Heart left ventricle (tissue), 16 donors: Measurements from ENCODE around the gene METTL22. TPM values are rescaled to one million over a fixed set of nuclear protein-coding genes. Genes with fewer than 3 reads are reported as not detected.

Experiments
- ATAC-seq, 4 donors: fragments of 200-7000 bp; cut with Tn5 transposase; one replicate each; pipeline ENCODE4 v1.9.1; 2020 to 2022; ENCODE audit warnings: moderate library complexity in 4 of 4, mild to moderate bottlenecking in 3 of 4, moderate number of reproducible peaks in 1 of 4
- DNase-seq, 5 donors: peaks; one replicate each; pipeline ENCODE4 v3.0.0-alpha.2; 2020
- H3K27ac ChIP-seq, 12 donors: fragments of 200-600 bp; sonication (generic) in 4 of 12; one replicate each; pipeline versions ENCODE4 v1.5.0 to v1.8.0; 2016 to 2022; ENCODE audit warnings: mild to moderate bottlenecking in 2 of 12
- H3K27me3 ChIP-seq, 9 donors: fragments of 200-600 bp; sonication (generic) in 2 of 9; one replicate each; pipeline versions ENCODE4 v1.5.1 to v1.8.0; 2016 to 2022; ENCODE audit warnings: mild to moderate bottlenecking in 3 of 9
- H3K36me3 ChIP-seq, 9 donors: fragments of 200-600 bp; sonication (generic) in 2 of 9; one replicate each; pipeline versions ENCODE4 v1.5.0 to v1.8.0; 2018 to 2022; ENCODE audit warnings: mild to moderate bottlenecking in 2 of 9
- H3K4me1 ChIP-seq, 12 donors: fragments of 200-600 bp; sonication (generic) in 4 of 12; one replicate each; pipeline versions ENCODE4 v1.5.0 to v1.8.0; 2016 to 2022; ENCODE audit warnings: mild to moderate bottlenecking in 3 of 12
- H3K4me3 ChIP-seq, 12 donors: fragments of 200-600 bp; sonication (generic) in 4 of 12; one replicate each; pipeline versions ENCODE4 v1.5.0 to v1.8.0; 2017 to 2022; ENCODE audit warnings: mild to moderate bottlenecking in 9 of 12, moderate library complexity in 4 of 12
- H3K9me3 ChIP-seq, 12 donors: fragments of 200-600 bp; sonication (generic) in 4 of 12; one replicate each; pipeline versions ENCODE4 v1.5.0 to v1.8.0; 2016 to 2022; ENCODE audit warnings: mild to moderate bottlenecking in 1 of 12
- CTCF ChIP-seq, 12 donors: fragments of 200-600 bp; sonication (generic) in 4 of 12; IDR thresholded peaks; one replicate each; pipeline versions ENCODE4 v1.5.0 to v1.8.0; 2018 to 2022; ENCODE audit warnings: antibody characterized with exemption in 12 of 12, mild to moderate bottlenecking in 5 of 12
- POLR2A ChIP-seq, 2 donors: fragments of 450-650 bp; IDR thresholded peaks; one replicate each; pipeline ENCODE4 v1.6.1; 2017; ENCODE audit warnings: antibody characterized with exemption in 2 of 2, mild to moderate bottlenecking in 2 of 2, moderate library complexity in 2 of 2
- WGBS, 4 donors: extraction: QIAGEN DNeasy Blood & Tissue Kit in 2 of 4; methylation state at CpG; one replicate each; pipeline versions ENCODE4 v1.1.5 to v1.1.7; 2013 to 2018; 5-methylcytosine and 5-hydroxymethylcytosine counted together
- intact Hi-C, 10 donors: fragments of 100-400 bp; cut with DNase I; formaldehyde crosslinking; loops; one replicate each; pipeline versions ENCODE4 v1.11.1 to v1.14.2; 2022
- polyA plus RNA-seq, 2 donors: library from polyadenylated mRNA; stranded (reverse); fragments of 200-250 nt; gene quantifications; one replicate each; pipeline ENCODE4 v1.2.3, GENCODE V29; 2013
- total RNA-seq, 9 donors: library from RNA; depleted of rRNA in 2 of 9; stranded (reverse); fragments of >200 nt in 2 of 9; fragmentation: NEBNext Ultra II Directional in 3 of 9; extraction: Animal tissue kit (Norgen Biotek cat#: 25700) in 3 of 9; gene quantifications; one replicate each; pipeline versions ENCODE4 v1.1.0 to v1.2.4, GENCODE V29; 2016 to 2023
- donor health status: ischemic (EF 13 %, LVEDD 7.1; RV severe dilation, severe dysfunction).
- donor health status: healthy with polysubstance abuse.
- donor health status: DM: no; HTN: yes; CAD: no.
- donor health status: DM: no; HTN: no; CAD: no.
- donor health status: ischemic (EF 25% LVEDD 6.9; RV normal size, moderate dysfunction).
- donor health status: ischemic (EF 25% LVEDD 5.7; RV mildly dilated, moderate dysfunction).
- donor health status: healthy.
- donor health status: DM: yes; HTN: yes; CAD: no.
- donor health status: ischemic (EF 35%, LVEDD 5.7; RV mildly dilated, moderate dysfunction).
- donor health status: nonischemic (EF 11% LVEDD 7.7; RV severe dilation, severe dysfunction).
- donor health status: DM: yes; HTN: yes; CAD: no.
- donor health status: PGD.
- donor health status: ischemic (EF 29% LVEDD 5.4; RV normal size, mild dysfunction).
- donor health status: nonischemic (EF 23%, LVEDD 6.1; RV moderate dilation, normal function).

METTL22 gene
- total and polyA plus RNA-seq, 11 donors, result 15.3 to 80.3 (median 34.0) TPM

- intact Hi-C loops, result no loop called here
- no peak for ATAC-seq
- no peak for TF ChIP-seq CTCF (IDR thresholded peaks at IDR 0.05)
- TF ChIP-seq POLR2A (IDR thresholded peaks at IDR 0.05), result no peak
Observed at GRCh38 chr16:8614435-8615029, 7.0 kb upstream of the METTL22 start.

GRCh38 chr16:8619671-8620370, 1.7 kb upstream of the METTL22 start:
- intact Hi-C loops, result loop anchor here in 3 of 10 donors (1.0 to 5.0 kb wide), 4 partner anchors 13 to 342 kb away; partner anchors contain the start of genes ABAT (in 1 of the 3) and USP7 (in 1 of the 3)
- no peak for TF ChIP-seq POLR2A (IDR thresholded peaks at IDR 0.05)
- TF ChIP-seq CTCF (IDR thresholded peaks at IDR 0.05), result no peak
- Histone ChIP-seq H3K9me3 (no peaks in the 10 kb centered on the region), H3K27me3 (peaks cover 0 to 5% (median 0%) of the 10 kb centered on the region in 9 donors), H3K36me3 (peaks cover 0 to 7% (median 0%) of the 10 kb centered on the region in 9 donors), H3K4me3 (no peak overlapping the region), H3K4me1 (peaks cover 0 to 22% (median 16%) of the 10 kb centered on the region in 12 donors), H3K27ac (no peak overlapping the region)
- DNase-seq, result no peak
- no peak for ATAC-seq
- WGBS, 4 donors, result 66 to 76% (median 71%) methylated on average over 5 of the region's 5 CpGs

More at GRCh38 chr16:8614435-8615029, 7.0 kb upstream of the METTL22 start:
- WGBS, 4 donors, result 60 to 68% (median 63%) methylated on average over 9 of the region's 9 CpGs
- Histone ChIP-seq H3K4me3 (no peak overlapping the region), H3K9me3 (no peaks in the 10 kb centered on the region), H3K27me3 (peaks cover 0 to 19% (median 0%) of the 10 kb centered on the region in 9 donors), H3K27ac (no peak overlapping the region), H3K36me3 (no peaks in the 10 kb centered on the region), H3K4me1 (no peaks in the 10 kb centered on the region)
- no peak for DNase-seq

- H3K4me1 ChIP-seq, result peaks cover 0 to 22% (median 16%) of the 10 kb centered on the region in 12 donors
- DNase-seq (no peak), ATAC-seq (no peak)
- WGBS, 4 donors, result 74 to 84% (median 78%) methylated on average over 6 of the region's 6 CpGs
- no peak overlapping the region for H3K27ac ChIP-seq
- H3K4me3 ChIP-seq, result no peak overlapping the region
- H3K9me3 ChIP-seq, result no peaks in the 10 kb centered on the region
- intact Hi-C loops, result loop anchor here in 3 of 10 donors (1.0 to 5.0 kb wide), 4 partner anchors 13 to 342 kb away; partner anchors contain the start of genes ABAT (in 1 of the 3) and USP7 (in 1 of the 3)
- peaks cover 0 to 5% (median 0%) of the 10 kb centered on the region in 9 donors for H3K27me3 ChIP-seq
- peaks cover 0 to 11% (median 3%) of the 10 kb centered on the region in 9 donors for H3K36me3 ChIP-seq
- no peak for TF ChIP-seq POLR2A (IDR thresholded peaks at IDR 0.05)
- no peak for TF ChIP-seq CTCF (IDR thresholded peaks at IDR 0.05)
Observed at GRCh38 chr16:8620535-8620934, 963 bp upstream of the METTL22 start.

- H3K9me3 ChIP-seq, result no peaks in the 10 kb centered on the region
- DNase-seq (no peak), ATAC-seq (no peak)
- peaks cover 0 to under 1% (median 0%) of the 10 kb centered on the region in 9 donors for H3K27me3 ChIP-seq
- peak overlapping the region; percentile 81 to 100 (median 96) for H3K4me3 ChIP-seq
- peaks cover 0 to 17% (median 10%) of the 10 kb centered on the region in 9 donors for H3K36me3 ChIP-seq
- intact Hi-C loops, result loop anchor here in 3 of 10 donors (5.0 kb wide), 3 partner anchors 49 to 341 kb away; partner anchors contain the start of genes ABAT (in 1 of the 3) and USP7 (in 1 of the 3)
- peak overlapping the region in 10 of 12 donors; percentile 62 to 92 (median 87) for H3K27ac ChIP-seq
- 17 to 21% (median 19%) methylated on average over 12 of the region's 12 CpGs for WGBS, 4 donors
- no peak for TF ChIP-seq POLR2A (IDR thresholded peaks at IDR 0.05)
- TF ChIP-seq CTCF (IDR thresholded peaks at IDR 0.05), result no peak
- peaks cover 0 to 22% (median 16%) of the 10 kb centered on the region in 12 donors for H3K4me1 ChIP-seq
Observed at GRCh38 chr16:8621222-8621571, 301 bp upstream of the METTL22 start.
